ENCODE results near the gene FAM47B. TPM values are rescaled to one million over a fixed set of nuclear protein-coding genes. Genes with fewer than 3 reads are reported as not detected.
A peak's percentile ranks its signal among the peaks of the same experiment; 100 is the strongest.

The FAM47B gene
- not detected in 2 replicates for total RNA-seq

GRCh38 chrX:34942496-34942895 lies at the start of gene FAM47B:
FAM47B (plus strand) TSS chrX:34942796; CDS start chrX:34942832, 36 bp downstream.
- H4K20me1 ChIP-seq (ENCODE audit: insufficient read depth, low read length) = no peaks in the 10 kb centered on the region
- no peaks in the 10 kb centered on the region for H3K9me3 ChIP-seq (ENCODE audit: low read depth, low read length)
- no peaks in the 10 kb centered on the region for H3K36me3 ChIP-seq (ENCODE audit: insufficient read depth, low read length)
- H3K27me3 ChIP-seq (ENCODE audit: insufficient read depth, low read length) = no peaks in the 10 kb centered on the region
- no peak for DNase-seq (ENCODE audit: insufficient read length, low spot score, missing footprints)
- H3K79me2 ChIP-seq (ENCODE audit: insufficient read depth, low read length) = no peaks in the 10 kb centered on the region
- H2AFZ ChIP-seq (ENCODE audit: low read length) = no peak within 1 kb of the TSS
- H3K4me2 ChIP-seq (ENCODE audit: insufficient read depth, low read length) = no peak within 1 kb of the TSS
- H3K27ac ChIP-seq (ENCODE audit: low read depth, low read length) = no peak within 1 kb of the TSS
- no peak for TF ChIP-seq CTCF (IDR thresholded peaks at IDR 0.05; ENCODE audit: extremely low read depth, low read depth, low read length)
- no peaks in the 10 kb centered on the region for H3K4me1 ChIP-seq (ENCODE audit: insufficient read depth, low read length)
- no peak within 1 kb of the TSS for H3K4me3 ChIP-seq (ENCODE audit: insufficient read depth, low read length)

DNA sequence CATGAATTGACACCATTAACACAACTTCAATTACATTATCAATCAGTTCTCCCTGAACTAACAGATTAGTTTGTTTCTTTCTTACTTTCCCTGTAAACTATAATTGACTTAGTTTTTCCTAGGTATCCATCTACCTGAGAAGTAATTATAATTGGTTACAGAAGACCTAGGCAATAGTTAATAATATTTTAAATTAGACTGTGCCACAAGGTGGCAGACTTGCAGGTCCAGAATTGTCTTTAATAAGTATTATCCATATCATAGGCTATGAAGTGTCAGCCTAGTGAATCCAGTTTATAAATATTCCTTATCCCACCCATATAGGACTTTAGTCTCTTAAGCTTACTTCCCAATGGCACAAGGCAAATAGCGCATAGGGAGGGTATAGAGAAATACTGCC lies 48.9 kb upstream of the FAM47B start:
- Histone ChIP-seq H3K27me3 (ENCODE audit: insufficient read depth, low read length) (no peaks in the 10 kb centered on the region), H3K4me3 (ENCODE audit: insufficient read depth, low read length) (no peak overlapping the region), H2AFZ (ENCODE audit: low read length) (no peak overlapping the region), H3K4me2 (ENCODE audit: insufficient read depth, low read length) (no peak overlapping the region), H4K20me1 (ENCODE audit: insufficient read depth, low read length) (no peaks in the 10 kb centered on the region), H3K27ac (ENCODE audit: low read depth, low read length) (no peak overlapping the region), H3K4me1 (ENCODE audit: insufficient read depth, low read length) (no peaks in the 10 kb centered on the region), H3K79me2 (ENCODE audit: insufficient read depth, low read length) (no peaks in the 10 kb centered on the region), H3K9me3 (ENCODE audit: low read depth, low read length) (no peaks in the 10 kb centered on the region), H3K36me3 (ENCODE audit: insufficient read depth, low read length) (no peaks in the 10 kb centered on the region)
- peak; percentile 57 for DNase-seq (ENCODE audit: insufficient read length, low spot score, missing footprints)
- peak; percentile 44 for TF ChIP-seq CTCF (IDR thresholded peaks at IDR 0.05; ENCODE audit: extremely low read depth, low read depth, low read length)

DNA sequence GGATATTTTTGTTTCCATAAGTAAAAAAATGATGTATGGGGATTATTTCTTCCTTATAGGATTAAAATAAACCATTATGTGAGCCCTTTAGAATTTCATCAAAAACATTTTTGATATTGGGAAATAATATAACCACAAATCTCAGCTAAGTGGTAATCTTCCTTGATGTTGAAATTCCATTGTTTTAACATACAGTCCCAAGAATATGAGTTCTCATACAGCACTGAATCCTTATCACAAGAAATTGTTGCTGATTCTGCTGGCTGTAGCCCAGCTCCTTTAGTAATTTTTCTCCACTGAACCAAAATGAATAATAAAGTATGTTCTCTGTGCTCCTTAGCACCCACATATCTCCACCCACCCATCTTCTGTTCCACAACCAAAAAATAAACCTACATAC lies 41.9 kb upstream of the FAM47B start:
- no peak for TF ChIP-seq CTCF (IDR thresholded peaks at IDR 0.05; ENCODE audit: extremely low read depth, low read depth, low read length)
- Histone ChIP-seq H3K36me3 (ENCODE audit: insufficient read depth, low read length) (no peaks in the 10 kb centered on the region), H3K79me2 (ENCODE audit: insufficient read depth, low read length) (no peaks in the 10 kb centered on the region), H2AFZ (ENCODE audit: low read length) (no peak overlapping the region), H3K4me3 (ENCODE audit: insufficient read depth, low read length) (no peak overlapping the region), H4K20me1 (ENCODE audit: insufficient read depth, low read length) (no peaks in the 10 kb centered on the region), H3K4me1 (ENCODE audit: insufficient read depth, low read length) (peaks cover 28% of the 10 kb centered on the region), H3K4me2 (ENCODE audit: insufficient read depth, low read length) (no peak overlapping the region), H3K9me3 (ENCODE audit: low read depth, low read length) (no peaks in the 10 kb centered on the region), H3K27me3 (ENCODE audit: insufficient read depth, low read length) (no peaks in the 10 kb centered on the region), H3K27ac (ENCODE audit: low read depth, low read length) (peak overlapping the region; percentile 53)
- no peak for DNase-seq (ENCODE audit: insufficient read length, low spot score, missing footprints)

DNA sequence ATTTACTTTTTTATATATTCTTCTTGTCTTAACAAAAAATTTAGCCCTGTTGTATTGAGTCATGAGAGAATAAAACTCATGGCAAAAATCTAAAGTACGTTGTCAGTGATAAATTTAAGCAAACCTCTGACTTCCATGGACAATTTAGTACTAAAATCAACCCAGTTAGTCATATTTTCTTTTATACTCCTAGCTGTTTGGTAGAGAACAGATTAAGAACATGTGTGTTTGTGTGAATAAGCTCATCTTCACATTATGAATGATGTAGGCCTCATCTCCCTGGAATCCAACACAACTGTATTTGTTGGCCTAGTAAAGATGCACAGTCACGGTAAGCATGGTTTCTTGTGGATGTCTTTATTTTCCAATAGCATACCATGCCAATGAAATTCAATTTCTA lies 40.8 kb upstream of the FAM47B start:
- Histone ChIP-seq H2AFZ (ENCODE audit: low read length) (no peak overlapping the region), H4K20me1 (ENCODE audit: insufficient read depth, low read length) (no peaks in the 10 kb centered on the region), H3K4me2 (ENCODE audit: insufficient read depth, low read length) (no peak overlapping the region), H3K4me3 (ENCODE audit: insufficient read depth, low read length) (no peak overlapping the region), H3K27me3 (ENCODE audit: insufficient read depth, low read length) (no peaks in the 10 kb centered on the region), H3K4me1 (ENCODE audit: insufficient read depth, low read length) (peaks cover 28% of the 10 kb centered on the region), H3K36me3 (ENCODE audit: insufficient read depth, low read length) (no peaks in the 10 kb centered on the region), H3K9me3 (ENCODE audit: low read depth, low read length) (no peaks in the 10 kb centered on the region), H3K79me2 (ENCODE audit: insufficient read depth, low read length) (no peaks in the 10 kb centered on the region), H3K27ac (ENCODE audit: low read depth, low read length) (peak overlapping the region; percentile 53)
- no peak for DNase-seq (ENCODE audit: insufficient read length, low spot score, missing footprints)
- no peak for TF ChIP-seq CTCF (IDR thresholded peaks at IDR 0.05; ENCODE audit: extremely low read depth, low read depth, low read length)

Data from osteoblast (primary cell).